H1 (cell line): ENCODE data around the gene CPED1. TPM values are rescaled to one million over a fixed set of nuclear protein-coding genes. Genes with fewer than 3 reads are reported as not detected.

Experiments
- CTCF ChIA-PET: fragments of 300-600 bp; sonication (Branson Sonifier 250); formaldehyde crosslinking; loops from one replicate; lab custom pipeline; 2021; ENCODE audit not compliant: partially characterized antibody; lab: Charles Lee
- POLR2A ChIA-PET: fragments of 300-600 bp; sonication (Branson Sonifier 250); formaldehyde crosslinking; loops from one replicate; lab custom pipeline; 2021; ENCODE audit warnings: inconsistent platforms; ENCODE audit not compliant: partially characterized antibody; lab: Charles Lee
- DNase-seq, 2 experiments: peaks; one replicate each; pipeline versions ENCODE4 v3.0.0 to v3.0.0-alpha.2; 2010 to 2022; ENCODE audit warnings: low spot score in 2 of 2, low read depth in 1 of 2, mixed read lengths in 1 of 2
- FAIRE-seq: peaks from 2 replicates; lab custom pipeline; 2011; peaks lifted over from hg19 to GRCh38; lab: Jason Lieb, UNC
- H2AFZ ChIP-seq: 2 replicates; pipeline ENCODE4 v1.8.1; 2012; ENCODE audit warnings: low read length, inconsistent platforms
- H2AK5ac ChIP-seq: 2 replicates; pipeline ENCODE4 v1.6.1; 2013; ENCODE audit warnings: low read depth, low read length
- H2BK120ac ChIP-seq: replicated peaks from 2 replicates; pipeline ENCODE3; 2013; ENCODE audit warnings: low read depth, low read length, inconsistent platforms
- H2BK12ac ChIP-seq: 2 replicates; pipeline ENCODE4 v1.6.1; 2013; ENCODE audit warnings: low read depth, low read length
- H2BK15ac ChIP-seq: 2 replicates; pipeline ENCODE4 v1.6.1; 2013; ENCODE audit warnings: low read length
- H2BK20ac ChIP-seq: 2 replicates; pipeline ENCODE4 v1.6.1; 2013; ENCODE audit warnings: low read length
- H2BK5ac ChIP-seq: 2 replicates; pipeline ENCODE4 v1.6.1; 2013; ENCODE audit warnings: low read depth, low read length
- H3K14ac ChIP-seq: 2 replicates; pipeline ENCODE4 v1.6.1; 2013; ENCODE audit warnings: inconsistent platforms; ENCODE audit not compliant: insufficient read length
- H3K18ac ChIP-seq: 2 replicates; pipeline ENCODE4 v1.6.1; 2013; ENCODE audit warnings: low read length; ENCODE audit errors: extremely low read depth
- H3K23ac ChIP-seq: 2 replicates; pipeline ENCODE4 v1.6.1; 2013; ENCODE audit warnings: inconsistent platforms; ENCODE audit not compliant: insufficient read length
- H3K23me2 ChIP-seq: 2 replicates; pipeline ENCODE4 v1.6.1; 2013; ENCODE audit warnings: low read depth, low read length
- H3K27ac ChIP-seq: 2 replicates; pipeline ENCODE4 v1.6.1; 2011; ENCODE audit warnings: low read depth, low read length, inconsistent platforms
- H3K27me3 ChIP-seq, 4 experiments: replicated peaks in 1 of 4; 1 replicate in 1 of 4; 2 replicates in 3 of 4; pipeline versions ENCODE4 v1.6.1 to v1.8.1; 2011 to 2013; ENCODE audit warnings: low read length in 3 of 4, mild to moderate bottlenecking in 3 of 4, inconsistent platforms in 2 of 4, mixed read lengths in 2 of 4, moderate library complexity in 1 of 4; ENCODE audit not compliant: control insufficient read depth in 3 of 4, insufficient read depth in 3 of 4; ENCODE audit errors: extremely low read depth in 1 of 4
- H3K36me3 ChIP-seq, 4 experiments: 2 replicates each; pipeline versions ENCODE4 v1.6.1 to v1.8.1; 2011 to 2013; ENCODE audit warnings: mild to moderate bottlenecking in 4 of 4, low read length in 3 of 4, moderate library complexity in 2 of 4, control low read depth in 1 of 4, inconsistent platforms in 1 of 4; ENCODE audit not compliant: insufficient read depth in 4 of 4, control insufficient read depth in 2 of 4
- H3K4ac ChIP-seq: replicated peaks from 2 replicates; pipeline ENCODE3; 2013; ENCODE audit warnings: low read length, low read depth, mixed read lengths, inconsistent platforms; ENCODE audit not compliant: insufficient read length
- H3K4me1 ChIP-seq, 4 experiments: replicated peaks in 1 of 4; 1 replicate in 1 of 4; 2 replicates in 3 of 4; pipeline versions ENCODE4 v1.6.1 to v1.8.1; 2011 to 2013; ENCODE audit warnings: low read length in 3 of 4, inconsistent platforms in 2 of 4, mixed read lengths in 1 of 4; ENCODE audit not compliant: insufficient read depth in 4 of 4, control insufficient read depth in 3 of 4
- H3K4me2 ChIP-seq, 2 experiments: 2 replicates each; pipeline versions ENCODE4 v1.6.1 to v1.8.1; 2011 to 2013; ENCODE audit warnings: low read depth in 2 of 2, low read length in 2 of 2, control low read depth in 1 of 2, inconsistent platforms in 1 of 2, mild to moderate bottlenecking in 1 of 2; ENCODE audit not compliant: insufficient read depth in 1 of 2
- H3K4me3 ChIP-seq, 4 experiments: fragments of 200-600, 300-600 bp in 1 of 4; sonication (generic), shearing (Covaris generic), sonication (Bioruptor Twin) in 1 of 4; 2 replicates each; pipeline versions ENCODE4 v1.5.1 to v1.8.1; 2011 to 2016; ENCODE audit warnings: low read length in 4 of 4, low read depth in 3 of 4, control low read depth in 2 of 4, inconsistent platforms in 2 of 4, mild to moderate bottlenecking in 2 of 4, mixed read lengths in 1 of 4, moderate library complexity in 1 of 4; ENCODE audit not compliant: insufficient read depth in 2 of 4; ENCODE audit errors: extremely low read depth in 1 of 4
- H3K56ac ChIP-seq: replicated peaks from 2 replicates; pipeline ENCODE3; 2013; ENCODE audit warnings: low read depth, mild to moderate bottlenecking, mixed read lengths, low read length, inconsistent platforms; ENCODE audit not compliant: insufficient read length
- H3K79me1 ChIP-seq: 2 replicates; pipeline ENCODE4 v1.6.1; 2013; ENCODE audit warnings: low read depth, low read length, control low read depth
- H3K79me2 ChIP-seq, 2 experiments: 2 replicates each; pipeline versions ENCODE4 v1.6.1 to v1.8.1; 2012 to 2013; ENCODE audit warnings: low read length in 2 of 2, mild to moderate bottlenecking in 2 of 2, inconsistent platforms in 1 of 2; ENCODE audit not compliant: insufficient read depth in 2 of 2, control insufficient read depth in 1 of 2
- H3K9ac ChIP-seq, 4 experiments: replicated peaks in 1 of 4; 1 replicate in 1 of 4; 2 replicates in 3 of 4; pipeline versions ENCODE4 v1.6.1 to v1.8.1; 2011 to 2013; ENCODE audit warnings: low read depth in 3 of 4, low read length in 3 of 4, control low read depth in 2 of 4, mild to moderate bottlenecking in 2 of 4, moderate library complexity in 2 of 4, inconsistent platforms in 1 of 4; ENCODE audit errors: extremely low read depth in 1 of 4
- H3K9me3 ChIP-seq, 2 experiments: 2 replicates each; pipeline versions ENCODE4 v1.6.1 to v1.8.1; 2012 to 2013; ENCODE audit warnings: mild to moderate bottlenecking in 2 of 2, moderate library complexity in 2 of 2, control low read depth in 1 of 2, inconsistent platforms in 1 of 2, low read depth in 1 of 2, low read length in 1 of 2, mixed read lengths in 1 of 2; ENCODE audit not compliant: insufficient read depth in 2 of 2
- H4K20me1 ChIP-seq, 2 experiments: replicated peaks in 1 of 2; 2 replicates each; pipeline versions ENCODE3 to v1.8.1; 2011 to 2013; ENCODE audit warnings: inconsistent platforms in 2 of 2, low read length in 2 of 2, mild to moderate bottlenecking in 1 of 2; ENCODE audit not compliant: insufficient read depth in 2 of 2, control insufficient read depth in 1 of 2
- H4K5ac ChIP-seq: 2 replicates; pipeline ENCODE4 v1.6.1; 2013; ENCODE audit warnings: low read length, low read depth, mixed read lengths, inconsistent platforms; ENCODE audit not compliant: insufficient read length
- H4K8ac ChIP-seq: 2 replicates; pipeline ENCODE4 v1.8.0; 2013; ENCODE audit warnings: mild to moderate bottlenecking, moderate library complexity, low read length, inconsistent platforms; ENCODE audit not compliant: insufficient read depth; ENCODE audit errors: extremely low read depth
- H4K91ac ChIP-seq: replicated peaks from 2 replicates; pipeline ENCODE3; 2013; ENCODE audit warnings: low read length, mixed read lengths, inconsistent platforms; ENCODE audit not compliant: insufficient read length
- EZH2 ChIP-seq: fragments of 200-600 bp; sonication (generic); IDR thresholded peaks from 2 replicates; pipeline ENCODE4 v1.7.1; 2012; ENCODE audit warnings: low read depth, mild to moderate bottlenecking, moderate library complexity, low read length, inconsistent platforms; ENCODE audit not compliant: severe bottlenecking
- RXRA ChIP-seq: IDR thresholded peaks from 2 replicates; pipeline ENCODE4 v1.6.1; 2011; ENCODE audit warnings: low read depth, mild to moderate bottlenecking, low read length, moderate library complexity; ENCODE audit not compliant: insufficient read depth
- SP1 ChIP-seq: IDR thresholded peaks from 2 replicates; pipeline ENCODE4 v1.6.1; 2011; ENCODE audit warnings: low read depth, low read length
- SP2 ChIP-seq: IDR thresholded peaks from 2 replicates; pipeline ENCODE4 v1.6.1; 2012; ENCODE audit warnings: mild to moderate bottlenecking, low read length, inconsistent platforms
- TBP ChIP-seq: IDR thresholded peaks from 2 replicates; pipeline ENCODE4 v1.6.1; 2011; ENCODE audit warnings: low read depth, low read length, improper control_type of control experiment
- YY1 ChIP-seq: IDR thresholded peaks from 2 replicates; pipeline ENCODE4 v1.6.1; 2011; ENCODE audit warnings: low read depth, mild to moderate bottlenecking, low read length
- WGBS, 2 experiments: shearing (Covaris generic) in 1 of 2; methylation state at CpG; one replicate each; pipeline versions ENCODE4 v1.1.6 to v1.1.7; 2013 to 2015; ENCODE audit warnings: low lambda C conversion rate in 2 of 2, mixed read lengths in 2 of 2, inconsistent platforms in 1 of 2, low coverage in 1 of 2, missing lambda C conversion rate in 1 of 2; ENCODE audit not compliant: insufficient replicate concordance in 2 of 2, insufficient coverage in 1 of 2, insufficient read length in 1 of 2; ENCODE audit errors: extremely low coverage in 1 of 2, missing lambda C conversion rate in 1 of 2; 5-methylcytosine and 5-hydroxymethylcytosine counted together
- polyA plus RNA-seq, 7 experiments: library from polyadenylated mRNA; depleted of rRNA in 3 of 7; stranded (reverse) in 5 of 7; unstranded in 2 of 7; fragments of >200 nt in 5 of 7; fragments of 200-250 nt in 2 of 7; gene quantifications; 1 replicate in 5 of 7; 2 replicates in 1 of 7; 4 replicates in 1 of 7; pipeline versions ENCODE4 v1.2.1 to v1.2.3, GENCODE V29; 2011 to 2013; ENCODE audit warnings: missing spikeins in 2 of 7, mixed read lengths in 2 of 7
- total RNA-seq: library from RNA; stranded (reverse); fragmentation: NEBNext Ultra II Directional; extraction: Animal tissue kit (Norgen Biotek cat#: 25700); gene quantifications from 2 replicates; pipeline ENCODE4 v1.2.1, GENCODE V29; 2021

CPED1 gene
- total and polyA plus RNA-seq, 2 of the 8 experiments (the other 6 are each of a cell fraction or from before 2014, with no cell fraction given) = 0.08 to 0.39 TPM

GRCh38 chr7:120950539-120951308 is 37.8 kb upstream of the CPED1 start, which contains the start of gene ING3:
TSS of gene ING3 (plus strand) at chr7:120950777. CDS start at chr7:120950897, 120 bp downstream.
- POLR2A ChIA-PET = interaction anchor here (0.6 to 1.5 kb wide), 31 partner anchors 8 to 1836 kb away, joined by 3 to 17 read pairs (median 3); partner anchors contain the start of gene TSPAN12
- Histone ChIP-seq H3K18ac (peak within 1 kb of the TSS; percentile 72; the same call in 1 of the 2 replicates), H2BK15ac (no peak within 1 kb of the TSS), H2BK120ac (no peak within 1 kb of the TSS), H3K9me3 (no peaks in the 10 kb centered on the region), H2AK5ac (no peak within 1 kb of the TSS), H2BK20ac (no peak within 1 kb of the TSS), H2BK5ac (peak within 1 kb of the TSS; percentile 96), H4K20me1 (peaks cover 0 to 3% of the 10 kb centered on the region in 2 experiments), H3K14ac (no peak within 1 kb of the TSS), H3K23ac (no peak within 1 kb of the TSS), H4K91ac (peak within 1 kb of the TSS; percentile 95), H3K56ac (peak within 1 kb of the TSS; percentile 89), H3K4me3 (peak within 1 kb of the TSS; percentile 66 to 89 (median 77)), H3K9ac (peak within 1 kb of the TSS; percentile 96 to 100 (median 98)), H2AFZ (peak within 1 kb of the TSS; percentile 76; the same call in 1 of the 2 replicates), H3K79me1 (no peaks in the 10 kb centered on the region), H3K36me3 (peaks cover 2 to 33% (median 6%) of the 10 kb centered on the region in 4 experiments; a peak in 3 of 8 replicates), H2BK12ac (no peak within 1 kb of the TSS), H3K4me2 (peak within 1 kb of the TSS; percentile 70 to 93), H3K79me2 (peaks cover 0 to 19% of the 10 kb centered on the region in 2 experiments; a peak in 2 of 4 replicates), H4K5ac (peak within 1 kb of the TSS; percentile 97), H4K8ac (peak within 1 kb of the TSS; percentile 100; the same call in 1 of the 2 replicates), H3K4me1 (no peaks in the 10 kb centered on the region), H3K23me2 (peaks cover 3% of the 10 kb centered on the region; the same call in 1 of the 2 replicates), H3K4ac (peak within 1 kb of the TSS; percentile 97), H3K27ac (peak within 1 kb of the TSS; percentile 99), H3K27me3 (no peaks in the 10 kb centered on the region)
- CTCF ChIA-PET = interaction anchor here (0.6 to 1.9 kb wide), 4 partner anchors 37 to 1687 kb away, joined by 3 to 6 read pairs (median 4); partner anchors contain the start of gene CPED1
- 2% methylated on average over 30 of the region's 71 CpGs; no CpG with 5 or more reads in 1 of the 2 experiments for WGBS, 2 experiments
- peak; percentile 93 to 98 for DNase-seq
- FAIRE-seq = peak; percentile 32
- TF ChIP-seq RXRA (no peak), EZH2 (no peak), SP2 (no peak), TBP (peak; percentile 74), YY1 (peak; percentile 86), SP1 (no peak; the same call in 1 of the 2 replicates)
